K562 (cell line): ENCODE measurements around the gene MAST1. TPM values are rescaled to one million over a fixed set of nuclear protein-coding genes. Genes with fewer than 3 reads are reported as not detected.

Experiments used
- BRD9 ChIP-seq: fragments of 450-650 bp; IDR thresholded peaks from 2 replicates; pipeline ENCODE4 v1.6.1; 2018; ENCODE audit warnings: low read depth; ENCODE audit not compliant: partially characterized antibody
- ELF1 ChIP-seq: fragments of 200-800 bp; sonication (Bioruptor generic); IDR thresholded peaks from 2 replicates; pipeline ENCODE4 v1.6.1; 2016; ENCODE audit warnings: missing genetic modification characterization, missing compliant biosample characterization
- KLF1 ChIP-seq: fragments of 450-650 bp; IDR thresholded peaks from 2 replicates; pipeline ENCODE4 v1.6.1; 2016; ENCODE audit warnings: missing genetic modification characterization, missing compliant biosample characterization
- RBBP5 ChIP-seq: fragments of 200-600 bp; sonication (generic); IDR thresholded peaks from 2 replicates; pipeline ENCODE4 v1.6.1; 2012; ENCODE audit warnings: borderline replicate concordance, mild to moderate bottlenecking, low read length, control low read depth, inconsistent platforms; ENCODE audit not compliant: insufficient read depth, poor library complexity, severe bottlenecking
- TEAD1 ChIP-seq, 2 experiments: fragments of 450-650 bp in 1 of 2; sonication (generic) in 1 of 2; formaldehyde crosslinking; IDR thresholded peaks; 2 replicates each; pipeline versions ENCODE4 v1.4.0 to v1.8.0; 2020 to 2022; ENCODE audit warnings: mild to moderate bottlenecking in 2 of 2, missing genetic modification reagents in 1 of 2
- ZFP36 ChIP-seq: fragments of 150-350 bp; IDR thresholded peaks from 2 replicates; pipeline ENCODE4 v1.6.1; 2018; ENCODE audit warnings: low read length, low read depth; ENCODE audit not compliant: partially characterized antibody
- ZNF134 ChIP-seq: fragments of 250-450 bp; sonication (Bioruptor Pico); conservative IDR thresholded peaks from 2 replicates; pipeline ENCODE4 v1.4.0; 2020
- ZNF511 ChIP-seq: sonication (generic); formaldehyde crosslinking; IDR thresholded peaks from 2 replicates; pipeline ENCODE4 v1.8.0; 2022; ENCODE audit warnings: mild to moderate bottlenecking, missing genetic modification reagents
- ZNF785 ChIP-seq: fragments of 250-450 bp; sonication (Bioruptor Pico); IDR thresholded peaks from 2 replicates; pipeline ENCODE4 v1.4.0; 2020; ENCODE audit warnings: mild to moderate bottlenecking
- polyA plus RNA-seq, 8 experiments: library from polyadenylated mRNA; depleted of rRNA in 4 of 8; stranded (reverse) in 5 of 8; unstranded in 3 of 8; fragments of >200 nt; fragmentation: Nextera tagmentation in 2 of 8; fragmentation: Illumina TruSeq in 1 of 8; extraction: Ambion mirVana in 2 of 8; extraction: Trizol in 1 of 8; gene quantifications; 2 replicates each; pipeline versions ENCODE4 v1.2.1 to v1.2.3, GENCODE V29; 2011 to 2014; ENCODE audit warnings: inconsistent platforms in 1 of 8, missing spikeins in 1 of 8
- total RNA-seq, 7 experiments: library from RNA; depleted of rRNA in 6 of 7; stranded (reverse); fragments of >200 nt in 6 of 7; fragmentation: Illumina TruSeq in 2 of 7; extraction: Trizol in 2 of 7; gene quantifications; 2 replicates each; pipeline versions ENCODE4 v1.2.1 to v1.2.3, GENCODE V29; 2011 to 2021; ENCODE audit warnings: low replicate concordance in 1 of 7
- TF ChIP-seq, protein P1 (sequence below): fragments of 250-450 bp; sonication (Bioruptor Pico); IDR thresholded peaks from 2 replicates; pipeline ENCODE4 v1.5.0; 2021; ENCODE audit warnings: mild to moderate bottlenecking, moderate library complexity
- TF ChIP-seq, protein P2 (sequence below), 2 experiments: fragments of 450-650 bp in 1 of 2; IDR thresholded peaks; 2 replicates each; pipeline ENCODE4 v1.6.1; 2011 to 2017; ENCODE audit warnings: low read depth in 2 of 2, antibody characterized with exemption in 1 of 2, borderline replicate concordance in 1 of 2, low read length in 1 of 2, mild to moderate bottlenecking in 1 of 2, mixed read lengths in 1 of 2; ENCODE audit not compliant: control insufficient read depth in 1 of 2
- TF ChIP-seq, protein P3 (sequence below): sonication (generic); formaldehyde crosslinking; IDR thresholded peaks from 2 replicates; pipeline ENCODE4 v1.9.0; 2022; ENCODE audit warnings: mild to moderate bottlenecking, missing genetic modification reagents
- TF ChIP-seq, protein P4 (sequence below): sonication (generic); formaldehyde crosslinking; IDR thresholded peaks from 2 replicates; pipeline ENCODE4 v1.8.0; 2022; ENCODE audit warnings: missing genetic modification reagents, mild to moderate bottlenecking, moderate library complexity, borderline replicate concordance

Gene MAST1
- total and polyA plus RNA-seq, 9 of the 15 experiments (the other 6 are each of a cell fraction or from before 2014, with no cell fraction given), result 0.48 to 10.3 (median 3.9) TPM

- no peak for TF ChIP-seq RBBP5
- TF ChIP-seq, protein P1, sequence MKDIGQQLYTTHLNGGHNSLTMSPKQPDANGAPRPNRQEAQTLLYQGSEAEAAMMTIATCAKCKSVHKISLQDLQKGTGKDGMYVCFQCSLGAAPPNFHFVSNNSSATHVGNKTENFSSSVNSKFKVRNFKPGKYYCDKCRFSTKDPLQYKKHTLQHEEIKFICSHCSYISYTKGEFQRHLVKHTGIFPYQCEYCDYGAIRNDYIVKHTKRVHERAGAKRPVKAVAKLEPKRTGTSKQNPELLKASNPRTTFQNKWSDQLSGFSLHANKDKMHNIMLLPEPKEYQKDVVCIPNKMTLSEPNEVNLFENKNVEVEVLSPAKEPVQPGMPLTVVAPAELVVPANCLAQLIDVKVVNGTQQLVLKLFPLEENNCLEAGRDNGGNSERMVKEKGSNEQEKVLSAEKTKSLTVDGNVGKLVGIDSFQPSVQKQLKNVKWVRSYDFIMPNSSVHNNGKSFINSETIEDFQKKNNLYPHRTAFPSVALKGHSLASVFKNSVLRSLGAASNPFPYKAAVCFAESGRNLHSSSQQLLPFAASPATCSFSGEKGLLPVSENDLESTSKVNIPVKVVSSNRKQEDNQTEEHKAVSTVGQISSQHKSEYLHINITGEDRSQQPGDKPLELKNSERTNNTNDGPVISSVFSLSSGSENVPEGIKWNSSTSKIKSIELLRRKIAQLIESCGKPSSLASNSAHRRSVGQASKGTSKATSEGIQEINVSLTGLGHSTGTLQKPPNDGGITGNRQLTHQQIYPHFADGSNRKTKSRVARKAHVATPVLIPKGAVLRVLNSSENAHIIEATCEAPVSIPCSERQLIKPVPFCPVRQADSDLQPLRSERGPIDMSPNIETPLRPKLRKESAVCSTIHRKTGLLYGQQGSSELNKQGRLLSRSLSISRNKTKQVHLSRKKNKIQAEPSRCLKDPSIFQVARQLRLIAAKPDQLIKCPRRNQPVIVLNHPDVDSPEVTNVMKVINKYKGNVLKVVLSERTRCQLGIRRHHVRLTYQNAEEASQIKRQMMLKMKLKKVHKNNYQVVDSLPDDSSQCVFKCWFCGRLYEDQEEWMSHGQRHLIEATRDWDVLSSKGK (CRISPR knock-in tag), result no peak
- TF ChIP-seq, protein P2, sequence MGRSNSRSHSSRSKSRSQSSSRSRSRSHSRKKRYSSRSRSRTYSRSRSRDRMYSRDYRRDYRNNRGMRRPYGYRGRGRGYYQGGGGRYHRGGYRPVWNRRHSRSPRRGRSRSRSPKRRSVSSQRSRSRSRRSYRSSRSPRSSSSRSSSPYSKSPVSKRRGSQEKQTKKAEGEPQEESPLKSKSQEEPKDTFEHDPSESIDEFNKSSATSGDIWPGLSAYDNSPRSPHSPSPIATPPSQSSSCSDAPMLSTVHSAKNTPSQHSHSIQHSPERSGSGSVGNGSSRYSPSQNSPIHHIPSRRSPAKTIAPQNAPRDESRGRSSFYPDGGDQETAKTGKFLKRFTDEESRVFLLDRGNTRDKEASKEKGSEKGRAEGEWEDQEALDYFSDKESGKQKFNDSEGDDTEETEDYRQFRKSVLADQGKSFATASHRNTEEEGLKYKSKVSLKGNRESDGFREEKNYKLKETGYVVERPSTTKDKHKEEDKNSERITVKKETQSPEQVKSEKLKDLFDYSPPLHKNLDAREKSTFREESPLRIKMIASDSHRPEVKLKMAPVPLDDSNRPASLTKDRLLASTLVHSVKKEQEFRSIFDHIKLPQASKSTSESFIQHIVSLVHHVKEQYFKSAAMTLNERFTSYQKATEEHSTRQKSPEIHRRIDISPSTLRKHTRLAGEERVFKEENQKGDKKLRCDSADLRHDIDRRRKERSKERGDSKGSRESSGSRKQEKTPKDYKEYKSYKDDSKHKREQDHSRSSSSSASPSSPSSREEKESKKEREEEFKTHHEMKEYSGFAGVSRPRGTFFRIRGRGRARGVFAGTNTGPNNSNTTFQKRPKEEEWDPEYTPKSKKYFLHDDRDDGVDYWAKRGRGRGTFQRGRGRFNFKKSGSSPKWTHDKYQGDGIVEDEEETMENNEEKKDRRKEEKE (IDR thresholded peaks at IDR 0.05; ENCODE audit: borderline replicate concordance in 1 of 2, control insufficient read depth in 1 of 2, low read depth in 2 of 2, low read length in 1 of 2), result no peak
- TF ChIP-seq, protein P3, sequence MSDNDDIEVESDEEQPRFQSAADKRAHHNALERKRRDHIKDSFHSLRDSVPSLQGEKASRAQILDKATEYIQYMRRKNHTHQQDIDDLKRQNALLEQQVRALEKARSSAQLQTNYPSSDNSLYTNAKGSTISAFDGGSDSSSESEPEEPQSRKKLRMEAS (CRISPR knock-in tag), result peak; percentile 88
- TF ChIP-seq BRD9, result no peak
- TF ChIP-seq KLF1 (tag), result peak; percentile 61; the same call in 1 of the 2 replicates
- peak; percentile 34 for TF ChIP-seq ZFP36
- TF ChIP-seq ZNF511 (CRISPR knock-in tag), result peak; percentile 68; the same call in 1 of the 2 replicates
- no peak for TF ChIP-seq ELF1 (tag)
- TF ChIP-seq ZNF785 (CRISPR knock-in tag), result peak; percentile 99
- no peak for TF ChIP-seq ZNF134
- TF ChIP-seq, protein P4, sequence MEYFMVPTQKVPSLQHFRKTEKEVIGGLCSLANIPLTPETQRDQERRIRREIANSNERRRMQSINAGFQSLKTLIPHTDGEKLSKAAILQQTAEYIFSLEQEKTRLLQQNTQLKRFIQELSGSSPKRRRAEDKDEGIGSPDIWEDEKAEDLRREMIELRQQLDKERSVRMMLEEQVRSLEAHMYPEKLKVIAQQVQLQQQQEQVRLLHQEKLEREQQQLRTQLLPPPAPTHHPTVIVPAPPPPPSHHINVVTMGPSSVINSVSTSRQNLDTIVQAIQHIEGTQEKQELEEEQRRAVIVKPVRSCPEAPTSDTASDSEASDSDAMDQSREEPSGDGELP (CRISPR knock-in tag), result peak; percentile 82; the same call in 1 of the 2 replicates
- TF ChIP-seq TEAD1 (CRISPR knock-in tag; IDR thresholded peaks at IDR 0.05), result 0 out of 4 replicates have a peak, but pooled peaks of 1 of the 2 experiments have one; percentile 41
Observed at GRCh38 chr19:12847159-12848139, 9.1 kb downstream of the MAST1 start (continued).
